Neural cell (in vitro differentiated cells): Measurements from ENCODE around the gene PHF21B. TPM values are rescaled to one million over a fixed set of nuclear protein-coding genes. Genes with fewer than 3 reads are reported as not detected.

Source experiments
- H2AFZ ChIP-seq: fragments of 200-600, 300-800 bp; sonication (generic), shearing (Covaris generic); 2 replicates; pipeline ENCODE4 v1.6.0; 2014; ENCODE audit warnings: low read depth, mild to moderate bottlenecking, antibody characterized with exemption, low read length, moderate library complexity
- H3F3A ChIP-seq: fragments of 200-600 bp; shearing (Covaris generic); 2 replicates; pipeline ENCODE4 v1.6.1; 2016; ENCODE audit warnings: mild to moderate bottlenecking, moderate library complexity, mixed read lengths, antibody characterized with exemption, low read length; ENCODE audit not compliant: insufficient read depth, poor library complexity, severe bottlenecking
- H3K27ac ChIP-seq: fragments of 200-600, 300-800 bp; sonication (generic), shearing (Covaris generic); 2 replicates; pipeline ENCODE4 v1.5.1; 2014; ENCODE audit warnings: mild to moderate bottlenecking, low read length, moderate library complexity
- H3K27me3 ChIP-seq: fragments of 300-800, 200-600 bp; sonication (generic), shearing (Covaris generic); 2 replicates; pipeline ENCODE4 v1.6.0; 2014; ENCODE audit warnings: mild to moderate bottlenecking, low read depth, low read length, moderate library complexity; ENCODE audit not compliant: insufficient read depth
- H3K36me3 ChIP-seq: fragments of 300-800, 200-600 bp; sonication (generic), shearing (Covaris generic); 2 replicates; pipeline ENCODE4 v1.5.1; 2014; ENCODE audit warnings: mild to moderate bottlenecking, antibody characterized with exemption, low read length, moderate library complexity; ENCODE audit not compliant: insufficient read depth
- H3K4me2 ChIP-seq: fragments of 300-800, 200-600 bp; sonication (generic), shearing (Covaris generic); 2 replicates; pipeline ENCODE4 v1.6.0; 2014; ENCODE audit warnings: mild to moderate bottlenecking, low read length
- H3K4me3 ChIP-seq: fragments of 300-800, 200-600 bp; sonication (generic), shearing (Covaris generic); 2 replicates; pipeline ENCODE4 v1.5.1; 2014; ENCODE audit warnings: mild to moderate bottlenecking, low read length, moderate library complexity
- H3K79me2 ChIP-seq: fragments of 200-600 bp; shearing (Covaris generic); replicated peaks from 2 replicates; pipeline ENCODE4 v1.6.0; 2014; ENCODE audit warnings: mild to moderate bottlenecking, low read length, moderate library complexity; ENCODE audit not compliant: insufficient read depth
- H3K9ac ChIP-seq: fragments of 300-800, 200-600 bp; sonication (generic), shearing (Covaris generic); 2 replicates; pipeline ENCODE4 v1.6.1; 2016; ENCODE audit warnings: mild to moderate bottlenecking, low read length, mixed read lengths
- H3K9me2 ChIP-seq: fragments of 200-600 bp; shearing (Covaris generic); 2 replicates; pipeline ENCODE4 v1.6.1; 2016; ENCODE audit warnings: mild to moderate bottlenecking, low read length, mixed read lengths; ENCODE audit not compliant: insufficient read depth
- H3K9me3 ChIP-seq: fragments of 200-600, 300-800 bp; sonication (generic), shearing (Covaris generic); 2 replicates; pipeline ENCODE4 v1.6.1; 2016; ENCODE audit warnings: mild to moderate bottlenecking, mixed run types, low read length, moderate library complexity, mixed read lengths
- H4K20me1 ChIP-seq: fragments of 200-600 bp; shearing (Covaris generic); 2 replicates; pipeline ENCODE4 v1.6.1; 2016; ENCODE audit warnings: mild to moderate bottlenecking, mixed run types; ENCODE audit not compliant: insufficient read depth
- CTCF ChIP-seq: fragments of 450-650 bp; IDR thresholded peaks from 2 replicates; pipeline ENCODE4 v1.5.1; 2014; ENCODE audit warnings: antibody characterized with exemption, mild to moderate bottlenecking, moderate library complexity; ENCODE audit not compliant: poor library complexity, severe bottlenecking
- EP300 ChIP-seq: fragments of 450-650 bp; conservative IDR thresholded peaks from 2 replicates; pipeline ENCODE4 v1.6.1; 2014; ENCODE audit warnings: antibody characterized with exemption, mild to moderate bottlenecking, moderate library complexity; ENCODE audit not compliant: poor library complexity, severe bottlenecking
- EZH2 ChIP-seq: fragments of 200-600, 300-800 bp; shearing (Covaris generic), sonication (generic); IDR thresholded peaks from 2 replicates; pipeline ENCODE4 v1.6.1; 2014; ENCODE audit warnings: antibody characterized with exemption, low read length, borderline replicate concordance, mild to moderate bottlenecking; ENCODE audit not compliant: insufficient read depth, poor library complexity, severe bottlenecking
- MXI1 ChIP-seq: fragments of 450-650 bp; conservative IDR thresholded peaks from 2 replicates; pipeline ENCODE4 v1.6.1; 2014; ENCODE audit warnings: antibody characterized with exemption, mild to moderate bottlenecking; ENCODE audit not compliant: poor library complexity, severe bottlenecking
- POLR2AphosphoS5 ChIP-seq: IDR thresholded peaks from 2 replicates; pipeline ENCODE4 v1.6.1; 2012
- RAD21 ChIP-seq: fragments of 450-650 bp; conservative IDR thresholded peaks from 2 replicates; pipeline ENCODE4 v1.6.1; 2014; ENCODE audit warnings: antibody characterized with exemption, mild to moderate bottlenecking, moderate library complexity
- REST ChIP-seq: IDR thresholded peaks from 2 replicates; pipeline ENCODE4 v1.6.1; 2012; ENCODE audit warnings: borderline replicate concordance
- SMC3 ChIP-seq: fragments of 450-650 bp; conservative IDR thresholded peaks from 2 replicates; pipeline ENCODE4 v1.6.1; 2014; ENCODE audit warnings: antibody characterized with exemption, mild to moderate bottlenecking, moderate library complexity; ENCODE audit not compliant: poor library complexity
- TAF1 ChIP-seq: IDR thresholded peaks from 2 replicates; pipeline ENCODE4 v1.6.1; 2012; ENCODE audit warnings: low read depth
- polyA plus RNA-seq: library from polyadenylated mRNA; depleted of rRNA; stranded (reverse); fragments of >200 nt; gene quantifications from 2 replicates; pipeline ENCODE4 v1.2.3, GENCODE V29; 2014

The PHF21B gene
- polyA plus RNA-seq, 1 donor from 2014 or later = 49.5 TPM

- Histone ChIP-seq H4K20me1 (no peaks in the 10 kb centered on the region), H3K36me3 (peaks cover 7% of the 10 kb centered on the region), H2AFZ (no peak overlapping the region), H3K27me3 (no peaks in the 10 kb centered on the region), H3K79me2 (no peaks in the 10 kb centered on the region), H3K9me2 (no peaks in the 10 kb centered on the region), H3K9ac (no peak overlapping the region), H3K4me2 (no peak overlapping the region), H3K4me3 (no peak overlapping the region), H3F3A (no peaks in the 10 kb centered on the region), H3K9me3 (no peaks in the 10 kb centered on the region), H3K27ac (no peak overlapping the region)
- no peak for TF ChIP-seq MXI1
- no peak for TF ChIP-seq EZH2
- no peak for TF ChIP-seq RAD21
- TF ChIP-seq POLR2AphosphoS5 = no peak
These were observed 121.1 kb downstream of the PHF21B start for GRCh38 chr22:44888491-44889254.

GRCh38 chr22:44887941-44888366, 121.9 kb downstream of the PHF21B start:
- H3K4me2 ChIP-seq = no peak overlapping the region
- no peak overlapping the region for H3K27ac ChIP-seq
- no peaks in the 10 kb centered on the region for H3F3A ChIP-seq
- H2AFZ ChIP-seq = no peak overlapping the region
- no peaks in the 10 kb centered on the region for H3K9me2 ChIP-seq
- H4K20me1 ChIP-seq = no peaks in the 10 kb centered on the region
- no peak overlapping the region for H3K4me3 ChIP-seq
- H3K27me3 ChIP-seq = no peaks in the 10 kb centered on the region
- H3K9me3 ChIP-seq = no peaks in the 10 kb centered on the region
- TF ChIP-seq EP300 (no peak), POLR2AphosphoS5 (no peak), TAF1 (no peak)
- no peak overlapping the region for H3K9ac ChIP-seq
- peaks cover 7% of the 10 kb centered on the region for H3K36me3 ChIP-seq
- H3K79me2 ChIP-seq = no peaks in the 10 kb centered on the region

GRCh38 chr22:44885806-44886360, 123.9 kb downstream of the PHF21B start:
- no peak overlapping the region for H3K4me2 ChIP-seq
- H3K4me3 ChIP-seq = no peak overlapping the region
- no peak overlapping the region for H2AFZ ChIP-seq
- no peaks in the 10 kb centered on the region for H4K20me1 ChIP-seq
- peaks cover 4% of the 10 kb centered on the region for H3K36me3 ChIP-seq
- no peaks in the 10 kb centered on the region for H3F3A ChIP-seq
- no peaks in the 10 kb centered on the region for H3K9me3 ChIP-seq
- H3K79me2 ChIP-seq = no peaks in the 10 kb centered on the region
- no peaks in the 10 kb centered on the region for H3K27me3 ChIP-seq
- no peak overlapping the region for H3K27ac ChIP-seq
- TF ChIP-seq CTCF (no peak), MXI1 (no peak), EZH2 (no peak), RAD21 (no peak), POLR2AphosphoS5 (no peak), REST (no peak), SMC3 (no peak), EP300 (no peak), TAF1 (no peak)
- no peak overlapping the region for H3K9ac ChIP-seq
- no peaks in the 10 kb centered on the region for H3K9me2 ChIP-seq
